ENCODE results near the gene ADCY7. TPM values are rescaled to one million over a fixed set of nuclear protein-coding genes. Genes with fewer than 3 reads are reported as not detected.

Gene ADCY7
- total RNA-seq, 1 experiment from 2014 or later, result 34.2 TPM

DNA sequence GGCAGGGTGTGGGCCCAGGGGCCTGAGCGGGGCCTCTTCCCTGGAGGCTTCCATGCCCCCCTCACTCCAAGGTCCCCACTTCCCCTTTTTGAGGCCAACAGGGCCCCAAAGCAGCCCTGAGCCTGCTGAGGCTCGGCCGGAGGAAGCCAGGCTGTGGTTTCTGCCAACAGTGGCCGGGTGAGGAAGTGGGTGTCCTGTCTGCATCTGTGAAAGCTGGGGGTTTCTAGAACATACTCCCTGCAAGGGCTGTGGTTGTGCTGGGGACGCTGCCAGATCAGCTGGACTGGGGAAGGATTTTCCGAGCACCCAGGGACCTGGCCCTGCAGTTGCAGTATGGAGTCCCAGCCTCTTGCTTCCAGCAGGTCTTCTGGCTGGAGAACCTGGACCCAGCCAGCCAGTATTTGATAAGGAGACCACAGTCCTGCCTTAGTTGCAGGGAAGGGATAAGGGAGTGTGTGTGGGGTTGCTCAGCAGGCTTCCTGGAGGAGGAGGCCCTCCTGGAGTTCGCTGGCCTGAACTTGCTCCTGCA is 15.7 kb downstream of the ADCY7 start:
- ATAC-seq (no peak), DNase-seq (ENCODE audit: low read depth, low spot score) (no peak)
- Histone ChIP-seq H3K4me3 (replicated peaks in 1 of 2; ENCODE audit: low read depth in 1 of 2, low read length in 2 of 2) (no peak overlapping the region), H4K20me1 (ENCODE audit: insufficient read depth) (no peaks in the 10 kb centered on the region), H3K27me3 (ENCODE audit: insufficient read depth, low read length) (no peaks in the 10 kb centered on the region), H3K9me3 (ENCODE audit: control insufficient read depth in 1 of 2, insufficient read depth in 1 of 2, low read depth in 1 of 2, low read length in 2 of 2) (no peaks in the 10 kb centered on the region), H3K9ac (ENCODE audit: low read length) (no peak overlapping the region), H3K79me2 (ENCODE audit: insufficient read depth, low read length) (peaks cover 6% of the 10 kb centered on the region; the same call in 1 of the 2 replicates), H2AFZ (ENCODE audit: low read depth, low read length, poor library complexity, severe bottlenecking) (no peak overlapping the region), H3K36me3 (ENCODE audit: control insufficient read depth in 1 of 2, insufficient read depth in 2 of 2, low read length in 2 of 2) (no peaks in the 10 kb centered on the region), H3K4me2 (ENCODE audit: low read length) (no peak overlapping the region), H3K27ac (ENCODE audit: low read depth, low read length) (no peak overlapping the region), H3K9me2 (ENCODE audit: insufficient read depth) (no peaks in the 10 kb centered on the region), H3K4me1 (ENCODE audit: control insufficient read depth in 1 of 2, insufficient read depth in 2 of 2, low read length in 2 of 2) (no peaks in the 10 kb centered on the region)
- intact Hi-C loops (cut with micrococcal nuclease), result no loop called here
- TF ChIP-seq POLR2AphosphoS5 (IDR thresholded peaks at IDR 0.05; ENCODE audit: low read depth, low read length) (no peak), TCF7L2 (IDR thresholded peaks at IDR 0.05; ENCODE audit: borderline replicate concordance, extremely low read depth, insufficient read depth, insufficient read length) (no peak), JUND (IDR thresholded peaks at IDR 0.05) (no peak), CBX3 (IDR thresholded peaks at IDR 0.05; ENCODE audit: low read depth) (no peak), ZFX (IDR thresholded peaks at IDR 0.05) (no peak), EZH2phosphoT487 (IDR thresholded peaks at IDR 0.05; ENCODE audit: borderline replicate concordance) (no peak), ZNF274 (IDR thresholded peaks at IDR 0.05; ENCODE audit: low read depth, low read length) (no peak), SIN3A (IDR thresholded peaks at IDR 0.05; ENCODE audit: low read depth) (no peak), YY1 (IDR thresholded peaks at IDR 0.05; ENCODE audit: extremely low read depth, insufficient replicate concordance, low read depth, low read length) (no peak), SP1 (IDR thresholded peaks at IDR 0.05; ENCODE audit: low read depth) (no peak)
- TF ChIP-seq, protein P1, sequence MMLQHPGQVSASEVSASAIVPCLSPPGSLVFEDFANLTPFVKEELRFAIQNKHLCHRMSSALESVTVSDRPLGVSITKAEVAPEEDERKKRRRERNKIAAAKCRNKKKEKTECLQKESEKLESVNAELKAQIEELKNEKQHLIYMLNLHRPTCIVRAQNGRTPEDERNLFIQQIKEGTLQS (IDR thresholded peaks at IDR 0.05), result no peak
- no TSS peak for BruUV-seq (replicated peaks)
- CTCF ChIA-PET, result no interaction called here
- POLR2A ChIA-PET, result no interaction called here
- RAD21 ChIA-PET (ENCODE audit: low non-redundant PET in 1 of 2, low total read pairs in 2 of 2, uncharacterized antibody in 2 of 2, unreplicated experiment in 2 of 2), result no interaction called here
